Stimulated activated CD4-positive, alpha-beta T cell treated with anti-CD3 and anti-CD28 coated beads, TNF-alpha, amount 100 ng/mL, for 4 hours (primary cell): Measurements from ENCODE around the gene GRIK5.
"Not testable (repeated sequence)": the region's sequence is repeated elsewhere in the genome, so short reads cannot be mapped to it uniquely, and the experiment has no call there.

Source experiments
- DNase-seq, 3 experiments: peaks; one replicate each; pipeline ENCODE4 v3.0.0-alpha.2; 2020; ENCODE audit warnings: low read depth in 3 of 3

The GRIK5 gene

GRCh38 chr19:42017040-42017439 is 53.0 kb downstream of the GRIK5 start:
- no peak for DNase-seq

- DNase-seq = not testable (repeated sequence)
Measured at GRCh38 chr19:42012747-42013146, 57.3 kb downstream of the GRIK5 start.

- DNase-seq = no peak
Measured at GRCh38 chr19:42010245-42011126, 59.5 kb downstream of the GRIK5 start.

- DNase-seq = no peak
Measured at GRCh38 chr19:42006569-42006968, 63.4 kb downstream of the GRIK5 start.

- DNase-seq = no peak
Measured at GRCh38 chr19:42005504-42005903, 64.5 kb downstream of the GRIK5 start.

- DNase-seq = no peak
Measured at GRCh38 chr19:42003506-42004294, 66.3 kb downstream of the GRIK5 start.

- no peak for DNase-seq
Measured at GRCh38 chr19:41999878-42000208, 70.2 kb downstream of the GRIK5 start.

GRCh38 chr19:41999071-41999877 is 70.7 kb downstream of the GRIK5 start:
- DNase-seq = no peak

- DNase-seq = peak in 1 of 3 experiments; percentile 21
Measured at GRCh38 chr19:41998246-41999020, 71.6 kb downstream of the GRIK5 start.

- DNase-seq = no peak
Measured at GRCh38 chr19:41997851-41998229, 72.2 kb downstream of the GRIK5 start.

- no peak for DNase-seq
Measured at GRCh38 chr19:41997121-41997850, 72.7 kb downstream of the GRIK5 start.

GRCh38 chr19:41995959-41996797 is 73.8 kb downstream of the GRIK5 start:
- no peak for DNase-seq

GRCh38 chr19:41994994-41995958 is 74.7 kb downstream of the GRIK5 start:
- DNase-seq = no peak

GRCh38 chr19:41994521-41994971 is 75.5 kb downstream of the GRIK5 start:
- peak in 1 of 3 experiments; percentile 22 for DNase-seq

- peak; percentile 19 to 40 (median 39) for DNase-seq
Measured at GRCh38 chr19:41993612-41994483, 76.2 kb downstream of the GRIK5 start, which contains the start of gene ATP1A3. Gene ATP1A3 (minus strand): TSS chr19:41994230. CDS start chr19:41994076, 154 bp downstream.

- not testable (repeated sequence) for DNase-seq
Measured at GRCh38 chr19:41991925-41992569, 78.0 kb downstream of the GRIK5 start.

- no peak for DNase-seq
Measured at GRCh38 chr19:41991025-41991424, 79.0 kb downstream of the GRIK5 start.
